Natural killer cell treated with Interleukin-12 subunit alpha and Interleukin-12 subunit beta and Interleukin-15 and Interleukin-18, amount 100 ng/mL, for 72 hours (primary cell): ENCODE data around the gene TACC3. TPM values are rescaled to one million over a fixed set of nuclear protein-coding genes. Genes with fewer than 3 reads are reported as not detected.
A peak's percentile ranks its signal among the peaks of the same experiment; 100 is the strongest.

Experiments used
- ATAC-seq, 2 donors: fragments of 150-1000 bp; cut with Tn5 transposase in 1 of 2; sonication (Bioruptor Pico), chemical (Tn5 transposase) in 1 of 2; 2 replicates each; pipeline ENCODE4 v1.10.0; 2021
- DNase-seq: peaks from one replicate; pipeline ENCODE4 v3.0.0; 2022; ENCODE audit warnings: low spot score
- H3K27ac Mint-ChIP-seq, 2 donors: 1 replicate in 1 of 2; 2 replicates in 1 of 2; pipeline ENCODE4 v1.8.0; 2022; ENCODE audit warnings: mixed read lengths in 2 of 2, mild to moderate bottlenecking in 1 of 2, moderate library complexity in 1 of 2
- H3K27me3 Mint-ChIP-seq, 2 donors: 1 replicate in 1 of 2; 2 replicates in 1 of 2; pipeline ENCODE4 v1.8.0; 2022; ENCODE audit warnings: mixed read lengths in 2 of 2
- H3K36me3 Mint-ChIP-seq: one replicate; pipeline ENCODE4 v1.8.0; 2022; ENCODE audit warnings: mixed read lengths
- H3K4me1 Mint-ChIP-seq, 2 donors: 1 replicate in 1 of 2; 2 replicates in 1 of 2; pipeline ENCODE4 v1.8.0; 2022; ENCODE audit warnings: low read depth in 2 of 2, mixed read lengths in 2 of 2, mild to moderate bottlenecking in 1 of 2
- H3K4me3 Mint-ChIP-seq: one replicate; pipeline ENCODE4 v1.8.0; 2022; ENCODE audit warnings: mixed read lengths
- H3K9me3 Mint-ChIP-seq: 2 replicates; pipeline ENCODE4 v1.8.0; 2022; ENCODE audit warnings: mixed read lengths
- total RNA-seq, 2 donors: library from RNA; stranded (reverse); gene quantifications; one replicate each; pipeline ENCODE4 v1.2.3, GENCODE V29; 2022

Gene TACC3
- total RNA-seq, 2 donors from 2014 or later, result 97.2 to 212 TPM

DNA sequence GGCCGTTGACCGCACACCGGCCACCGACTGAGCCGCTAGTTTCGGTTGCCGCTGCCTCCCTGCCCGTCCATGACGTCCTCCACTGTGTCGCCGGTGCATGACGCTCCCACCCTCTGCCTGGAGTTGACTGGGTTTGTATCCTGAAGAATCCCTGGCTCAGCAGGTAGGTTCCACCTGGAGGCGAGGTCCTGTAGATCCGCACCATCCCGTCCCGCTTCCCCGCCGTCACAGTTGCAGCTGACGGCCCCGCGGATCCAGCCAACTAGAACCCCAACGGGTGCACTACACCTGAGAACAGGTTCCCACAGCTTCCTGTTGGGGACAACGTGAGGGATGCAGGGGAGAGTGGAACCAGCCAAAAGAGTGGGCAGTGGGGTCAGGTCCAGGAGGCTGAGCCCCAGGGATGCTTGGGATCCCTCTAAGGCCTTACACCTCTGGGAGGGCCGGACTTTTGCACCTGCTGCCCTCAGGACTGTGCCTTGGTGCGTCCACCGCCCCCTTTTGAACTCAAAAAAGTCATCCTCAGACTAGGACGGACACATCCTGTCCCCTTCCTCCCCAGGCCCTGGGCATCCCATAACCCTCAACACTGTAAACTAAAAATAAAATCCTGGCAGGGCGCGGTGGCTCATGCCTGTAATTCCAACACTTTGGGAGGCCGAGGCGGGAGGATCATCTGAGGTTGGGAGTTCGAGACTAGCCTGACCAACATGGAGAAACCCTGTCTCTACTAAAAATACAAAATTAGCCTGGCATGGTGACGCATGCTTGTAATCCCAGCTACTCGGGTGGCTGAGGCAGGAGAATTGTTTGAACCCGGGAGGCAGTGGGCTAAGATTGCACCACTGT, 8.1 kb upstream of the TACC3 start:
- no peak for DNase-seq
- peaks cover 13% of the 10 kb centered on the region for H3K36me3 Mint-ChIP-seq
- peaks cover 32 to 51% of the 10 kb centered on the region in 2 donors for H3K4me1 Mint-ChIP-seq
- no peaks in the 10 kb centered on the region for H3K27me3 Mint-ChIP-seq
- no peaks in the 10 kb centered on the region for H3K9me3 Mint-ChIP-seq
- H3K4me3 Mint-ChIP-seq, result peak overlapping the region; percentile 82
- peak in 1 of 2 donors; percentile 25 for ATAC-seq
- H3K27ac Mint-ChIP-seq, result peak overlapping the region; percentile 96 to 97

DNA sequence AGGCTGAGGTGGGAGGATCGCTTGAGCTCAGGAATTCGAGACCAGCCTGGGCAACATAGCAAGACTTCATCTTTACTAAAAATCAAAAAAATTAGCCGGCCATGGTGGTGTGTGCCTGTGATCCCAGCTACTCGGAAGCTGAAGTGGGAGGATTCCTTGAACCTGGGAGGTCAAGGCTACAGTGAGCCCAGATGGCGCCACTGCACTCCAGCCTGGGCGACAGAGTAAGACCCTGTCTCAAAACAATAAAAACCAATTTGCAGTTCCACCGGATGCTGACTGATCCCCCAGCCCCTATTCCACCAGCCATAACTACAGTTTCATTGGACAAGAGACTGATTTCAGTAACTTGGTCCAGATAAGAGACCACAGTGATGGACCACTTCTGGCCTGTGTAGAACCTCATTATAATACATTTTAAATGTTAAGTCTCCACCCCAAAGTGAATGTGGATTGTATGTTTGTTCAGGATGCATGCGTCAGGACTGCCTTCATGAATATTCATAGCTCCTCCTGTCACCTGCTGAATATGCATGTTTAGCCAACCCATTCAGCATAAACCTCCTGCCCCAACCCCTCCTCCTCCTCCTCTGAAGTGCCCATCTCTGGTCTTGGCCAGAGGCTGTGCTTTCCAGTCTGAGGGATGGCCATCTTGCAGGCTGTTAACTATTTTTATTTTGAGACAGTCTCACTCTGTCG, 6.9 kb upstream of the TACC3 start:
- Mint-ChIP-seq H3K4me3 (peak overlapping the region; percentile 82), H3K27me3 (no peaks in the 10 kb centered on the region), H3K36me3 (peaks cover 13% of the 10 kb centered on the region), H3K27ac (peak overlapping the region; percentile 96 to 97), H3K4me1 (peaks cover 33 to 46% of the 10 kb centered on the region in 2 donors), H3K9me3 (no peaks in the 10 kb centered on the region)
- DNase-seq (no peak), ATAC-seq (no peak)

DNA sequence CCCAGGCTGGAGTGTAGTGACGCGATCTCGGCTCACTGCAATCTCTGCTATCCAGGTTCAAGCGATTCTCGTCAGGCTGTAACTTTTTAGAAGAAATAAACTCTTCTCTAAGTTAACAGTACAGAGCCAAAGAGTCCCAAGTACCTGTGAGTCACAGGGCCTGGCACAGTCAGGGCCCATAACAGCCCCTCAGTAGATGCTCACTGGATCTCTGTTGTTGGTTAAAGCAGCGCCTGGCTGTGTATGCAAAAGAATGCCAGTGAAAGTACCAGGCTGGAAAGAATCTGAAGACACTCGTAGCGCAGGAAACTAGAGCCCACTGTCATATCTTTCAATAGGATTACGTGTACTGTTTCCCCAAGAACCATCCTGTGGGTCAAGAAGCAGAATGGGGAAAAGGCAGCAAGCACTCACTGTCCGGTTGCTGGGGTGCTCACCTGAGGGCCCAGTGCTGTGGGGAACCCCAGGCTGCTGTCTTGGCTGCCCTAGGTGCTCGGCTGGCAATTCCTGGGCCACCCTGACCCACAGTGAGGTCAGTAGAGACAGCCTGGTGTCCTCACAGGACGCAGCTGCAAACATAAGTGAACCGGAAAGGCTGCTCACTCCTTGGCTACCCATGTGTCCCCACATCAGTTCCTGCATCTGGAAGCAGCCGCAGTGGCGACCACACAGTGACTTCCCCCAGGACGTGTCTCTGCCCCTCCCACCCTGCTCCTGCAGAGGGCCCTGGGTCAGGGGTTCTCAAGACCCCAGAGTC, 6.1 kb upstream of the TACC3 start:
- Mint-ChIP-seq H3K9me3 (no peaks in the 10 kb centered on the region), H3K27me3 (no peaks in the 10 kb centered on the region), H3K36me3 (peaks cover 9% of the 10 kb centered on the region), H3K4me1 (peaks cover 33 to 38% of the 10 kb centered on the region in 2 donors), H3K27ac (peak overlapping the region; percentile 83 to 97), H3K4me3 (peak overlapping the region; percentile 82)
- no peak for ATAC-seq
- DNase-seq, result no peak

DNA sequence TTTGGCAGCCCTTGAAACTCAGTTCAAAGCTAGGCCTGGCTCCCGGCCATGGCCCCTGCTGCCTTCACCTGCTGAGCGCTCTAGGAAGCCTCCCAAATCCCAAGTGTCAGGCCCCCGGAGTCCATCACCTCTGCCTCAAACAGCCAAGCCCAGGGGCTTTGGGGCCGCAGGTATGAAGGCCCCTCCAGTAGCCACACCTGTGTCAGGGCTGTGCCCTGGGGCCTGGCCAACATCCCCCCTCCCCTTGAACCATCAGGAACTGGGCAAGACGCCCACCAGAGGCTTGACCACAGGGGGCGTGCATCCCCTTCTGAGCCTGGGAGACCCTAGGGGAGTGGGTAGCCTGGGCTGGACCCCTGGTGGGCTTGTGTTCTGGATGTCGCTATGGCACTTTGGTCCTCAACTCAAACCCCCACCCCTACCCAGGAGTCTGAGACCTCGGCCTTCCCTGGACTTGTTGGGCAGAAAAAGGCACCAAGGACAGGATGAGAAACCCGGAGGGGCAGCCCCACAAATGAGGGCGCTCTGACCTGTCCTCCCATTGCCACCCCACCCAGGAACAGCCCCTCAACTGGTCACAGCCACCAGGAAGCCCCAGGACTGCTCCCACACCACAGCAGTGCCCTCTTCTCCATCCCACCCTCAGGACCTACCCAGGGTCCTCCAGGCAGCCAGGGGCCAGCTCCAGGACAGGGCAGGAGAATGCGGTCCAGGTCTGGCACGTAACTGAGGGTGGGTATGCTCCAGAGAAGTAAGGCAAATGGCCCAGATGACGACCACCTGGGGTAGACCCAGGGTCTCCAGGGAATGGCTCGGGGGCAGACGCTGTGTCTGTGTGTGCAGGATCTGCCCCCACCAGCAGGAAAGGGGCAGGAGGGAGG, 5.0 kb upstream of the TACC3 start:
- H3K9me3 Mint-ChIP-seq, result no peaks in the 10 kb centered on the region
- DNase-seq (no peak), ATAC-seq (no peak)
- H3K4me3 Mint-ChIP-seq, result peak overlapping the region; percentile 34
- H3K4me1 Mint-ChIP-seq, result peaks cover 27 to 30% of the 10 kb centered on the region in 2 donors
- peaks cover 1% of the 10 kb centered on the region for H3K36me3 Mint-ChIP-seq
- peak overlapping the region; percentile 83 to 97 for H3K27ac Mint-ChIP-seq
- H3K27me3 Mint-ChIP-seq, result no peaks in the 10 kb centered on the region

DNA sequence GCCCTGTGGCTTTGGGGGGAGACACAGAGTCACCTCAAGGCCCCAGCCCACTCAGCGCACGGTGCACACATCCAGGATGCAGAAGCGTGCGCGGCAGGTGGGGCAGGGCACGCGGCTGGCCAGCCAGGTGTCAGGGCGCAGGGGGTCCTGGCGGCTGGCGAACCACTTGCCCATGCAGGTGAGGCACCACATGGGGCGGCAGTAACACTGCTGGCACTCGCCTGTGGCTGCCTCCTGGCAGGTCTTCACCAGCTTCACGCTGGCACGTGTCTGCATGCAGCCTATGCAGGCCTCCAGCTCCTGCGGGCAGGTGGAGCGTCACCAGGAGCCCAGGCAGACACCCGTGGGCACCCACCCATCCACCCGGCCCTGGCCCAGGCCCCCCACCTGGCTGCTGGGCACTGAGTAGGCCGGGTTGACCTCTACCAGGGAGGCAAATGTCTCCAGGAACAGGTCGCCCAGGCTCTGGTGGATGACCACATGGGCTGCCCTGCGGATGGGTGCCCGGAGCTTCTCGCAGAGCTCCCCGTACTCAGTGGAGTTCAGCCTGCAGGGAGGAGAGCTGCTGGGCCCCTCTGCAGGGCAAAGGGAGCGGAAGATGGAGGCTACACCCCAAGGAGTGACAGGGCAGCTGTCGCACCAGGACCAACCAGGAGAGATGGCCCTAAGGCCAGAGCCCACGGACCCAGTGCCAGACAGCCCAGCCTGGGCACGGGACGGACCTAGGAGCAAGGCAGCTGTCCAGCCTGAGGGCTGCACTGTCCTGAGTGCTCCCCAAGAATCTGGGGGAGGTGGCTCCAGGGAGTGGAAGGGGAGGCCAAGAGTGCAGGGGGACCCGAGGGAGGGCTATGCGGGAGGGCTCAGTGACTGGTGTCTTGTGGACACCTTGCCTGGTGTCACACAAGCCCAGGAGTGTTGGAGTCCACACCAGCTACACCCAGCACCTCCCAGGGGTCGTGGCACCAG, 3.9 kb upstream of the TACC3 start:
- peak overlapping the region in 1 of 2 donors; percentile 90 for H3K27ac Mint-ChIP-seq

DNA sequence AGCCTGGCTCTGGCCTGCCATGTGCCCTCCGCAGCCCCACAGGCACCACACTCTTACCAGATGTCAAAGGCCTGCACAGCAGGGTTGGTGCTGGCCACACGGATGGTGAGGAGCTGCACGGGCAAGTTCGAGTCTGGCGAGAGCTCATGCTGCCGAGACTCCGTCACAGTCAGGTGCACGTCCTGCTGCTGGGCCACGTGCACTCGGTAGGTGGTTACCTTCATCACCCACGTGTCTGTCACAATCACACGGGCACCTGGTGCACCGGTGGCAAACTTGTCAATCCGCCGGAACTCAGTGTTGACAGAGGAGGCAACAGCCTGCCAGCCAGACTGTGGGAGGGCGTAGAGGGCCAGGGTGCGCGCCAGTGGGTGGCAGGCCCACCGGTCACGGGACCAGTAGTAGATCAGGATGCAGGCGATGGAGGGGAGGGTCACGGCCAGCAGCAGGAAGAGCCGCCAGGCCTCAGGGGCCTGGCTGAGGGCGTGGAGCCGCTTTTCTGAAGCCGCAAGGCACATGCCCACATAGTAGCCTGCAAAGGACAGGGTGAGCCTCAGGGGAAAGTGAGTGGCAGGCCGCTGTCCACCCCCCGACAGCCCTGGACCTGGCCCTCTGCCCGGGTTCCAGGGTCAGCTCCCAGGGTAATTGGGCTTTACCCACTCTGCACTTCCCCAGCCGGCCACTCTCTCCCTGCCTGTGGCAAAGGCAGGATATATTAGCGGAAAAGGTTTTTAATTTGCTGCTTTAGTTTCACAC, 3.0 kb upstream of the TACC3 start:
- Mint-ChIP-seq H3K27ac (peak overlapping the region in 1 of 2 donors; percentile 90), H3K4me1 (peaks cover 36 to 43% of the 10 kb centered on the region in 2 donors)

More for the DNA sequence above, 3.9 kb upstream of the TACC3 start:
- Mint-ChIP-seq H3K27me3 (no peaks in the 10 kb centered on the region), H3K36me3 (no peaks in the 10 kb centered on the region), H3K4me3 (no peak overlapping the region), H3K4me1 (peaks cover 31 to 34% of the 10 kb centered on the region in 2 donors), H3K9me3 (no peaks in the 10 kb centered on the region)
- ATAC-seq, result no peak
- no peak for DNase-seq

DNA sequence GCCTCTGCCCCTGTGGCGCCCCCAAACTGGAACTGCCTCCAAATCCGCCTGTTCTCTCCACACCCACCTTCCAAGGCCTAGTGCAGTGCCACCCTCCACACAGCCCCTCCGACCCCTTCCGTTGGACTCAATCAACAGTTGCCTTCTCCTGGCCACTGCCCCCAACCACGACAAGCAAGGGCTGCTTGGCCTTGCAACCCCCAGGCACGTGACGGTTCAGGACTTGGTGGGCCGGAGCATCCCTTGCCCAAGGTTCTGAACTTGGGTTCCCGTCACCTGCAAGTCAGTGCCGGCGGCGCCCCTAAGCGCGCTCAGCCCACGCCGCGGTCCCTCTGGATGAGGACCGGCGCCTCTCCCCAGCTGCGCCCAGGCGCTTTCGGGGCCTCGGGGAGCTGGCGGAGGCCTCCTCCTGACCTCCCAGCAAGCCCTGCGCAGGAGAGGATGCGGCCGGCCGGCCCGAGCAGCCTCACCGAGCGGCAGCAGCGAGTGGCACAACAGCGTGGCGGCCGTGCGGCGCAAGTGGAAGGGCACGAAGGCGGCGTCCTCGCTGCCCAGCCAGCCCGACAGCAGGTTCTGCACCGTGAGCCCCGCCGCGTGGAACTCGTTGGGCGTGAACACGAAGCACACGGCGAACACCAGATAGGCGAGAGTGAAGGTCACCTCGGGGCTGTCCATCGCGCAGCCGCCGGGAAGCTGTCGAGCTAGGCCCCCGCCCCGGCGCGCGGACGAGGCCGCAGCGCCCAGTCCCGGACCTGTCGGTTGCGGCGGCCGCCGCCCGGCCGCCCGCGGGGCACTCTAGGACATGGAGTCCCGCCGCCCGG, 948 bp upstream of the TACC3 start:
- peak; percentile 76 for DNase-seq
- Mint-ChIP-seq H3K9me3 (no peaks in the 10 kb centered on the region), H3K4me1 (peaks cover 34 to 36% of the 10 kb centered on the region in 2 donors), H3K36me3 (no peaks in the 10 kb centered on the region), H3K27ac (peak overlapping the region; percentile 90 to 92), H3K4me3 (peak overlapping the region; percentile 87), H3K27me3 (no peaks in the 10 kb centered on the region)
- ATAC-seq, result peak; percentile 61 to 63

More for the DNA sequence above, 3.0 kb upstream of the TACC3 start:
- H3K36me3 Mint-ChIP-seq, result no peaks in the 10 kb centered on the region
- peak overlapping the region; percentile 41 for H3K4me3 Mint-ChIP-seq
- DNase-seq, result no peak
- H3K9me3 Mint-ChIP-seq, result no peaks in the 10 kb centered on the region
- no peaks in the 10 kb centered on the region for H3K27me3 Mint-ChIP-seq
- no peak for ATAC-seq

DNA sequence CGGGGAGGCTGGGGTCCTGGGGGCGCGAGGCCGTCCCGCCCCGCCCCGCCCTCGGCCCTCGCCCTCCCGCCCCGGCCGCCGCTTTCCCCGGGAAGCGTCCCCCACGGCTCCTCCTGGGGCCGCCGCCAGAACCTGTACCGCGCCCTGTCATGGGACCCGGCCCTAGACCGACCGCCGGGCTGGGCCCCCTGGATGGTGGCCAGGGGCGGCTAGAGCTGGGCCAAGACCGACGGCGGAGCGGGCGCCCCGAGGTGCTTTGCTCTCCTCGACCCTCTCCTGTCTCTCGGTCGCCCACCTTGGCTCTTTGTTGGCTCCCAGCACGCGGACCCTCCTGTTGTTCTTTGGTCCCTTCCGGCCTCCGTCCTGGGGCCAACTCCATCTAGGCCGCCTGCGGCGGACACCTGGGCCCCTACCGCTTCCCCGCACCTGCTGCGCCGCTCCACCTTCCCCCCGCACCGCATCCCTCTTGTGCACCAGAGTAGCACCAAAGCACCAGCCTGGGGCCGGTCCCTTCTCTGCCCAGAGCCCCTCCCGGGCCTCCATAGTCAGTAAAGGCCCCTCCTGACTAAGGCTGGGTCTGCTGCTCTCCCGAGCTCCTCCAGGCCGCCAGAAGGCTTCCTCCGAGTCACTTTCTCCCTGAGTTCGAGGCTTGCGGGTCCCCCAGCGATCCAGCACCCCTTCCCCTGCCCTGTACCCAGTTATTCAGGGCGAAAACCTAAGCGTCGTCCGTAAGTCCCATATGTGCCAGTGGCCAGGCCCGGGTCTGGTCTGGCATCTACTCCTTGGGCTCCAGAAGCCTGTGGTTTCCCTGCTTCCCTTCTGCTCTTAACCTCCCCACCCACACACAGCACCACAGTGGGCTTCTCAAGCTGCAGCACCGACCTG, 587 bp downstream of the TACC3 start:
- DNase-seq (no peak), ATAC-seq (no peak)
- Mint-ChIP-seq H3K4me3 (peak overlapping the region; percentile 95), H3K9me3 (no peaks in the 10 kb centered on the region), H3K4me1 (peaks cover 38 to 40% of the 10 kb centered on the region in 2 donors), H3K36me3 (peaks cover 5% of the 10 kb centered on the region), H3K27ac (peak overlapping the region; percentile 90 to 93), H3K27me3 (no peaks in the 10 kb centered on the region)

DNA sequence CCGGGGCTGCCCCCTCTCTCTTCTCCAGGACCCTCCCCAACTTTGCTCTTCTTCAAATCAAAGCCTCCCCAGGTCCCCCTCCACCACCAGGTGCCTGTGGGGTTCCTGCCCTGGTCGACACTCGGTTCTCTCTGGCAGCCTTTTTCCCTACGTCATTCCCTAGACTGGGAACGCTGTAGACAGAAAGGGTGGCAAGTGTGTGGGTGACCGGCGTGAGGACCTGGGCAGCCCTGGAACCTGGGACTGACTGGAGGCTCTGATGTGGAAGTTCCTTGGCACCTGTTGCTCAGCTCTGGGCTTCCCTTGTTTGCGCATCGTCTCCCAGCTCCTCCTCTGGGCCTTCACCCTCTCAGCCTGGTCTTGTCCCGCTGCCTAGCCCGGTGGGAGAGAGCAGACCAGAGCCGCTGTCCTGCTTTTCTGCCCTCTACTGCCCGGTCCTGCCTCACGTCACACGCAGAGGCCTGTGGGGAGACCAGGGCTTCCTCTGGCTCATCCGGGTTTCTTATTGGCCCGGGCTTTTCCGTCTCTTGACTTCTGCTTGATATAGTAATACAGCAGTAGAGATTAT, 1.3 kb downstream of the TACC3 start:
- Mint-ChIP-seq H3K27me3 (no peaks in the 10 kb centered on the region), H3K9me3 (no peaks in the 10 kb centered on the region), H3K36me3 (peaks cover 5% of the 10 kb centered on the region), H3K4me3 (peak overlapping the region; percentile 95), H3K4me1 (peaks cover 38 to 40% of the 10 kb centered on the region in 2 donors), H3K27ac (peak overlapping the region; percentile 90 to 93)
- ATAC-seq (no peak), DNase-seq (no peak)
